Gastrocnemius medialis (tissue), 4 donors: ENCODE results near the gene HMGXB4.

ENCODE experiments used
- CTCF ChIP-seq, 5 experiments: fragments of 450-650 bp in 3 of 5; fragments of 200-600 bp in 2 of 5; sonication (generic) in 2 of 5; IDR thresholded peaks in 4 of 5; conservative IDR thresholded peaks in 1 of 5; 1 replicate in 4 of 5; 2 replicates in 1 of 5; pipeline ENCODE4 v1.5.1; 2016 to 2019; ENCODE audit warnings: antibody characterized with exemption in 5 of 5, mild to moderate bottlenecking in 3 of 5, moderate library complexity in 3 of 5
- POLR2A ChIP-seq, 2 donors: fragments of 450-650 bp; IDR thresholded peaks; one replicate each; pipeline ENCODE4 v1.6.1; 2017; ENCODE audit warnings: antibody characterized with exemption in 2 of 2, mild to moderate bottlenecking in 2 of 2, moderate library complexity in 2 of 2

DNA sequence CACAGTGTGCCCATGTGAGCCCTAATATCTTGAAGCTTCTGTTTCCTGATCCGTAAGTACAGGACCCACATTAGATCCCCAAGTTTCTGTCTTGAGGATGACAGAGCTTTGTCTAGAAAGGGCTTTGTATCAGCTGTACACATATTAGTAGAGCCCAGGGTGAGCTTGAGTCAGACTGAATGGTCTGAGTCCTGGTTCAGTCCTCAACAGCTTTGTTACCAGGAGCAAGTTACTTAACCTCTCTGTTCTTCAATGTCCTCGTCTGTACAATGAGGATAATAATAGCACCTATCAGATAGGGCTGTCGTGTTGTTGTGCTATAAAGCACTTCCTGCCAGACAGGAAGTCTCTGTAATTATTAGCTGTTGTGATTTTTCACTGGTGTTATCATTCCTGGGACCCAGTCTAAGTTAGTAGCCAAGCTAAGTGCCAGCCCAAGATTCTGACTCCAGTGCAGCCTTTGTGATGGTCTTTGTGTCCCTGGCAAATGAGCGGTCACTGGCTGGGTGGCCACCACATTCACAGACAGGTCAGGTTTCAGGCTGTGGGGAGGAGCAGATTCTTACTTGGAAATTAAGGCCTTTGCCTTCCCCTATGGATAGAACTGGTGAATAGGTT lies 49.2 kb downstream of the HMGXB4 start:
- TF ChIP-seq CTCF (IDR thresholded peaks at IDR 0.05 in 4 of 5, conservative IDR thresholded peaks at IDR 0.05 in 1 of 5) (no peak), POLR2A (IDR thresholded peaks at IDR 0.05) (peak in 1 of 2 donors; percentile 45)
